HG03457 (cell line): ENCODE results near the gene ST6GALNAC4.
"Not testable (repeated sequence)": the region's sequence is repeated elsewhere in the genome, so short reads cannot be mapped to it uniquely, and the experiment has no call there.

Experiments
- ATAC-seq: cut with Tn5 transposase; IDR thresholded peaks from one replicate; pipeline ENCODE4 v1.9.1; 2021; ENCODE audit warnings: moderate number of reproducible peaks; ENCODE audit not compliant: unreplicated experiment

ST6GALNAC4 gene

DNA sequence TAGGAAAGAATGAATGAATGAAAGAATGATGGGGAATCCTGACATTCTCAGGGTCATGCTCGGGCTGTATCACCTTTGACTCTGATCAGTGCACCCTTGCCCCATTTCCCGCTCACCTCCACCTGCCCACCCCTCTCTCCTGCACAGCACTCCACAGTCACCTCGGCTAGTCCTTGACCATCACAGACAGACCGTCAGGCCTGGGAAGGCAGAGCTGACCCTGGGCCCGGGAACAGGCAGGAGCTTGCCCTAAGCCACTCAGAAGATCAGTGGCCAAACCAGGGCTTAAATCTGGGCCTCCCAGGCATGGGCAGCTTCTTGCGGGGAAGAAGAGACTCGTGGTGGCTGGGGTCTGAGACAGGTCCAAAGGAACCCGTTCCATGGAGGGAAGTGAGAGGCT is 21.0 kb downstream of the ST6GALNAC4 start:
- no peak for ATAC-seq

DNA sequence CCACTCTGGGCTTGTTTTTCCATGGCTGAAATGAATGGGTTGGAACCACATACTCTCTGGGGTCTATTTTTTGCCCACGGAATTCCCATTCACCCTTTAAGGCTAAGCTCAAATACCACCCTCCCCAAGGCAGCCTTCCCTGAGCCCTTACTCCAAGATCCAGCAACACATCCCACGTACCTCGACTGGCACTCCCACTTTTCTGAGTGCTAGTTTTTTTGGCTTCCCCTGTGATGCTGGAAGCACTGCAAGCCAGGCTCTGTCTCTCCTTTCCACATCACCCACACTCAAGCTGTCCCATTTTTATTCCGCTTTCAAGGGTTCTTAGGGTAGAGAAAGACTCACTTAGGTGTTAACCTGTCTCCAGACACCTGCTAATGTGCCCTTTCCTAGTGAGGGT is 23.4 kb downstream of the ST6GALNAC4 start:
- ATAC-seq, result no peak

GRCh38 chr9:127892831-127893230 is 24.0 kb downstream of the ST6GALNAC4 start:
- no peak for ATAC-seq

GRCh38 chr9:127890053-127890452 is 26.8 kb downstream of the ST6GALNAC4 start:
- ATAC-seq, result no peak

DNA sequence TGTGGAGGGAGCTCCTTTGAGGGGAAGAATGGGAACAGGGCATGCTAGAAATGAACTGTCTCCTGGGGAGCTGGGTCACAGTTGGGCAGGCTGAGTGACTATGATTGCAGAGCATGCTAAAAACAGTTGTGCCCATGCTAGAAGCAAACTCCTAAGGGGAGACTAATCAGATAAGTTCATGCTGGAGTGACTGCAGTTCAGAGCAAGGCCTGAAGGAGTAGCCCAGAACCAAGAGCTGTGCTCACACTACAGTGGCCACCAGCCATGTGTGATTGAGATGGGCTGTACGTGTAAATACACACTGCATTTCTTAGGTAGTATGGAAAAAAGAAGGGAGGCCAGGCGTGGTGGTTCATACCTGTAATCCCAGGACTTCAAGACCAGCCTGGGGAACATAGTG is 29.0 kb downstream of the ST6GALNAC4 start:
- ATAC-seq, result no peak

- ATAC-seq, result no peak
Observed at GRCh38 chr9:127886401-127886972, 30.4 kb downstream of the ST6GALNAC4 start.

DNA sequence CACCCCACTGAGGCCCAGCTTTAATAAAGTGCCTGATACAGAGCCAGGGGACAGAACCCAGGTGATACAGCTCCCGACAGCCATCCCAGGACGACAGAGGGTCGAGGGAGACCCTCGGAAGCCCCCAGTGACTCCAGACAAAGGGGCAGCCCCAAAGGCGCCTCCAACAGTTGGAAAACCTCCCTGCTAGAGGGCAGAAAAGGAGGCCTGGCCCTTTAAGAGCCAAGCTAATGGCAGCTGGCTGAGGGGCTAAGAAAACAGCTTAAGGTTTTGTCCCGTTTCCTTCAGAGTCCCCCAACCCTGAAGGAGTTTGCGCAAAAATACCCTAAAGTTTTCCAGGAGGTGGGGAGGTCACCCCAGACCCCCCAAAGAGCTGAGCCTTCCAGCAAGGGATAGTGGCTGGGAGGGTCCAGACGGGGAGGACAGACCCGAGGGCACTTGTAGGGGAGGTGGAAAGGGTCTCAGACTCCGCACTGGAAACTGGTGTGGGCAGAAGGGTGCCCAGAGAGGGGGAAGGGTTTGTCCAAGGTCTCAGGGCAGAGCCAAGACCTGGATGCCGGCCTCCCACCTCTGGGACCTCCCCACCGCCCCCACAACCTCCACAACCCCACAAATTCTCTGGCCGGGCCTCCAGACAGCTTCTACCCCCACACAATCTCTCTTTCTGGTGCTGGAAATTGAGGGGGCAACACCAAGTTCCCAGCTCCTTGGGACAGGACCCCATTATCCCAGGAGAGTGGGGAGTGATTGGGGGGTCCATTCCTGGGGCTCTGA is 31.1 kb downstream of the ST6GALNAC4 start:
- no peak for ATAC-seq

- ATAC-seq, result no peak
Observed at GRCh38 chr9:127884976-127885490, 31.8 kb downstream of the ST6GALNAC4 start.

GRCh38 chr9:127884427-127884911 is 32.4 kb downstream of the ST6GALNAC4 start:
- no peak for ATAC-seq

GRCh38 chr9:127883959-127884358 is 32.9 kb downstream of the ST6GALNAC4 start:
- ATAC-seq, result no peak

DNA sequence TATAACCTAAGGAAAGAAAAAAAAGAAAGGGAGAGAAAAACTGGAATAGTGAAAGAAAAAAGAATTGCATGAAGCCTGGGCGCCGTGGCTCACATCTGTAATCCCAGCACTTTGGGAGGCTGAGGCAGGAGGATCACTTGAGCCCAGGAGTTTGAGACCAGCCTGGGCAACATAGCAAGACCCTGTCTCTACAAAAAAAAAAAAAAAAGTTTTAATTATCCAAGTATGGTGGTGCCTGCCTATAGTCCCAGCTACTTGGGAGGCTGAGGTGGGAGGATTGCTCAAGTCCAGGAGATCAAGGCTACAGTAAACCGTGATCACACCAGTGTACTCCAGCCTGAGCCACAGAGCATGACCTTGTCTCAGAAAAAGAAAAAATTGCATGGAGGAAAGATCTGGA is 35.1 kb downstream of the ST6GALNAC4 start:
- not testable (repeated sequence) for ATAC-seq

- ATAC-seq, result no peak
Observed at GRCh38 chr9:127880143-127880542, 36.7 kb downstream of the ST6GALNAC4 start.

GRCh38 chr9:127878652-127879390 is 38.0 kb downstream of the ST6GALNAC4 start:
- no peak for ATAC-seq

- ATAC-seq, result no peak
Observed at GRCh38 chr9:127878001-127878651, 38.7 kb downstream of the ST6GALNAC4 start.

DNA sequence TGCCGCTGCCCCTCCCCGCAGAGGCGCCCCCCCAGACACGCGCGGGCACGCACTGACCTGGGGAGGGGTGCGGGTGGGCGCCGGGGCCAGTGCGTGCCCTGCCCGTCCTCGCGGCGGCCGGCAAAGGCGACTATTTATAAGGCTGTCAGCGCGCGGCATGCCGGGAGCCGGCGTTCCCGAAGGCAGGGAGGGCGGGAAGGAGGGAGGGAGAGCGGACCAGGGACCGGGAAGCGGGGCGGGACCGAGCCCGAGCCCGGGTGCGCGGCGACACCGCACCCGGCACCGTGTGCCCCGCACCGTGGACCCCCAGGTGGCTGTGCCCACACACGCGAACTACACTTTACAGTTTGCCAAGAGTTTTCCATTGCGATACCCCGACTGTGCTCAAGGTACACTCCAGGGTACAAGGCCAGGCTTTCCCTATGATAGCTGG is 39.3 kb downstream of the ST6GALNAC4 start, which contains the start of gene AK1:
Gene AK1 (minus strand): TSS at position 110 of the 433 bp plus-strand sequence. CDS start 3,058 bp downstream, outside the sequence.
- ATAC-seq, result no peak

- no peak for ATAC-seq
Observed at GRCh38 chr9:127876764-127877562, 39.9 kb downstream of the ST6GALNAC4 start.

DNA sequence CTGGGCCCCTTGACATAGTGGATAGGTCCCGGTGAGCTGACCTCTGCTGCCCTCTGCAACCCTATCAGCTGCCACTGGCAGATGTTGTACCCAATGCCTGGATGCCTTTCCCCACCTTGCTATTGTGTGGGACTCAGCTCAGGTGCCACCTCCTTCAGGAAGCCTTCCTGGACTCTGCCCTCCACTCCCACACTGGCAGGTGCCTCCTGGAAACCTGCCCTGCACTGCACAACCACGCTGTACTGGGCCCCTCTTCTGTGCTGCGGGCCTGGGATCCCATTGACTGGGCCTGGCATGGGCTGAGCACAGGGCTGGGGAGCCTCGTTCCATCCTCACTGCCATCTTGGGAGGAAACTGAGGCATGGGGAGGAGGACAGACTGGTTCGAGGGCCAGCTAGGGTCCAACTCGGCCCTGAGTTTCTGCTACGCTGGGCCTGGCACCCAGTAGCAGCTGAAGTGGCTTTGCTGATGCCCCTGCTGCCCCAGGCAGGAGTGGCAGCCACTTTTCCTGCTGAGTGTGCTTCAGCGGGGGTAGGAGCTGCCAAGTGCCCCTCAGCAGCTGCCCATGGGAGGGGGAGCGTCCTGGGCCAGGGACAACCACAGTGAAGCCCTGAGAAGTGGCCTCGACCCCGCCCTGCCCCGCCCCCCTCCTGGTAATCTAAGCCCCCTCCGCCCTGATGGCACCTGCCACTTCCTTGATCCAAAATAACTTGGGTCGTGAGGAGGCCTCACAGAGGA is 40.6 kb downstream of the ST6GALNAC4 start:
- ATAC-seq, result no peak

DNA sequence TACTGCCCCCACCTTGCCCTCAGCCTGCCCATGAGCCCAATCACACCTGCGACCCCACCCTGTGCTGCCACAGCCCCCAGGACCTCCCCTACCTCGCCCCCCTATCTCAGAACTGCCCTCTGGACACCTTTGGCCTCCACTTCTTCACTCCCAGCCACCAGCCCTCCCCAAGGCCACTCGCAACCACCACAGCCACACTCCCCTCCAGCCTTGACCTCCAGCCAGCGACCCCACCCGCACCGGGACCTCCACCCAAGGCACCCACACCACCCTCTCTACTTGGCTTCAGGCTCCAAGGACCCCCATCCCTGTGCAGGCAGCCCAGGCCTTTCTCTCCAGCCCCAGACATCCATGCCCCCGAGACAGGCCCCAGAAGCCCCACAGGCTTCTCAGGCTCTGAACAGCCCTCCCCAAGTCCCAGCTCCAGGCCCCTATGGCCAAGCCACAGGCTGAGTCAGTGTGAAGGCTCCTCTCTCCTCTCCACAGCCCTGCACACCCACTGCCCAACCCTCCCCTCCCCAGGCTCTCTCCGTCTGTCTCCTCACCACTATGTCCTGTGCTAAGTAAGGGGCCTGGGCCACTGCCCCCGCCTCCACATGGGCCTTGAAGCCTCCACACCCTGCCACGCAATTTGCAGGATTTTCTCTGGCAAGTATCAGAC is 41.4 kb downstream of the ST6GALNAC4 start:
- no peak for ATAC-seq
